HG02885 (cell line): ENCODE measurements around the gene FAM13A.
"Not testable (repeated sequence)": the region's sequence is repeated elsewhere in the genome, so short reads cannot be mapped to it uniquely, and the experiment has no call there.

Source experiments
- ATAC-seq: cut with Tn5 transposase; IDR thresholded peaks from one replicate; pipeline ENCODE4 v1.9.1; 2021; ENCODE audit warnings: mild to moderate bottlenecking; ENCODE audit not compliant: unreplicated experiment, poor library complexity

The FAM13A gene

GRCh38 chr4:88967883-88968331 lies 89.1 kb downstream of the FAM13A start:
- ATAC-seq: no peak

GRCh38 chr4:88965053-88965452 lies 91.9 kb downstream of the FAM13A start:
- ATAC-seq: no peak

- ATAC-seq: no peak
These were observed 92.5 kb downstream of the FAM13A start for GRCh38 chr4:88964450-88964849.

- ATAC-seq: no peak
These were observed 93.2 kb downstream of the FAM13A start for GRCh38 chr4:88963817-88964216.

- ATAC-seq: no peak
These were observed 94.6 kb downstream of the FAM13A start for GRCh38 chr4:88962396-88962795.

- ATAC-seq: no peak
These were observed 96.4 kb downstream of the FAM13A start for GRCh38 chr4:88960576-88960975.

GRCh38 chr4:88958080-88958479 lies 98.9 kb downstream of the FAM13A start:
- no peak for ATAC-seq

- no peak for ATAC-seq
These were observed 99.4 kb downstream of the FAM13A start for GRCh38 chr4:88957570-88957969.

GRCh38 chr4:88955580-88956380 lies 101.2 kb downstream of the FAM13A start:
- ATAC-seq: no peak

- peak; percentile 55 for ATAC-seq
These were observed 103.6 kb downstream of the FAM13A start for GRCh38 chr4:88953400-88953799.

- ATAC-seq: no peak
These were observed 104.9 kb downstream of the FAM13A start for GRCh38 chr4:88952081-88952480.

GRCh38 chr4:88949605-88950004 lies 107.4 kb downstream of the FAM13A start:
- ATAC-seq: no peak

- ATAC-seq: no peak
These were observed 116.5 kb downstream of the FAM13A start for GRCh38 chr4:88940506-88940905.

GRCh38 chr4:88939697-88940096 lies 117.3 kb downstream of the FAM13A start:
- no peak for ATAC-seq

- ATAC-seq: no peak
These were observed 118.8 kb downstream of the FAM13A start for GRCh38 chr4:88938138-88938537.

- ATAC-seq: no peak
These were observed 119.9 kb downstream of the FAM13A start for GRCh38 chr4:88937081-88937480.

- ATAC-seq: no peak
These were observed 123.4 kb downstream of the FAM13A start for GRCh38 chr4:88933414-88934160.

GRCh38 chr4:88928852-88929251 lies 128.1 kb downstream of the FAM13A start:
- no peak for ATAC-seq

- ATAC-seq: no peak
These were observed 129.6 kb downstream of the FAM13A start for GRCh38 chr4:88927420-88927819.

GRCh38 chr4:88919056-88919455 lies 137.9 kb downstream of the FAM13A start:
- ATAC-seq: no peak

- ATAC-seq: not testable (repeated sequence)
These were observed 143.8 kb downstream of the FAM13A start for GRCh38 chr4:88913181-88913580.
